HFF-Myc (cell line): ENCODE data around the gene RNF31.

Source experiments
- DNase-seq: peaks from one replicate; pipeline ENCODE4 v3.0.0-alpha.2; 2011; ENCODE audit warnings: low read depth; ENCODE audit errors: extremely low read depth
- H3K4me3 ChIP-seq: replicated peaks from 2 replicates; pipeline ENCODE4 v1.5.1; 2011; ENCODE audit warnings: low read depth, mild to moderate bottlenecking, control low read depth, low read length
- CTCF ChIP-seq: IDR thresholded peaks from 2 replicates; pipeline ENCODE4 v1.5.1; 2012; ENCODE audit warnings: mild to moderate bottlenecking, low read depth, low read length, control low read depth; ENCODE audit errors: missing control alignments

Gene RNF31

DNA sequence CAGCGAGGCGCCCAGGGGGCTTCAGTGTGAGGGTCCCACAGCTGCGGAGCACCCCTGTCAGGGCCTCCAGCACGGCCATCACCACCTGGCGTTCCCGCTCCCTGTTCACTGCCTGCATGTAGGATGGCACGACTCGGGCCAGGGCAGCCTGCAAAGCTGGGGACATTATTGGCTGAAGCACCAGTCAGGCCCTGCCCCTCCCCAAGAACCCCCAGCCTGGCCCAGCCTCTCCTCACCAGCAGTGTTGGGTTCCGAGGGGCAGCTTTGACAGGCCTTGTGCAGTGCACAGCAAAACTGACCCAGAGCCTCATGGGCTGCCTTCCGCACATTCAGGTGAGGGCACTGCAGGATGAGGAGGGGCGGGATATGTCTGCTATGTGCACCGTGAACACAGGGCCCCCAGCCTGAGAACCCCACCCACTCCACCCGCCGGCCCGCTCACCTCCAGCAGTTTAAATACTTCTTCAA lies 35.8 kb downstream of the RNF31 start:
- no peak for DNase-seq
- H3K4me3 ChIP-seq = no peak overlapping the region
- no peak for TF ChIP-seq CTCF

DNA sequence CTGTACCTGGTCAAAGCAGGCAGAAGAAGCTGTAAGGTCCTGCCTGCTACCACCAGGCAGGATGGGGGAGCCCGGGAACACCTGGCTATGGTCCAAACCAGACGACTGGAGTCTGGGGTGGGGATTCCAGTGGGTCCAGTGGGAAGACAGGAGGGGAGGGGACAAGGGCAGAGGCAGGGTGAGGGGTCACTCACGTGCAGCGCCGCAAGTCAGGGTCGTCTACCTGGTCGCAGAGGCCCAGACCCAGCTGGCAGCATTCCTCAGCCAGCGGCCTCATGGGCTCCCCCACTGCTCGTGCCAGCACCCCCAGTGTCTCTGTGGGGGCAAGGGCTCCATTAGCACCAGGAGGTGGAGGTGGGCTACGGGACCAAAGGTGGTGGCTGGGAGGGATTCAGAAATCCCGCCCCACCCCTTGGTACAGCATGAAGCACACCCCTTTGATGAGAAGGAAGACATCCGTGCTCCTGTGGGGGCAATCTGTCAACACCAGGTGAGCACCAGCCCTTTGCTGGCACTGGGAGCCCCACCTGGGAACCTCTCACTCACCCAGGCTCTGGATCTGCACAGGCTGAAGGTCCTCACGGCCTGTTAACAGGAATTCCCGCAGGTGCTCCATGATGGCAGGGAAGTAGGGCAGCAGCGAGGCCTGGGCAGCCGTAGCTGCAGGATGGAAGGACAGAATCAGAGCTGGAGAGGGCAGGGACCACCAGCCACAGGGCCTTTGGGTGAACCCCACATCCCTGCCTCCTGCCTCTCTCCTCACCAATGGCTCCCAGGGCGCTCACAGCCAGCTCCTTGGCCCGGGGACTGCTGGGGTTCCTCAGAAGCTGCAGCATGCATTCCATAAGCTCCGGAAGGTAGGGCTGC lies 37.0 kb downstream of the RNF31 start:
- no peak overlapping the region for H3K4me3 ChIP-seq
- no peak for DNase-seq
- no peak for TF ChIP-seq CTCF

DNA sequence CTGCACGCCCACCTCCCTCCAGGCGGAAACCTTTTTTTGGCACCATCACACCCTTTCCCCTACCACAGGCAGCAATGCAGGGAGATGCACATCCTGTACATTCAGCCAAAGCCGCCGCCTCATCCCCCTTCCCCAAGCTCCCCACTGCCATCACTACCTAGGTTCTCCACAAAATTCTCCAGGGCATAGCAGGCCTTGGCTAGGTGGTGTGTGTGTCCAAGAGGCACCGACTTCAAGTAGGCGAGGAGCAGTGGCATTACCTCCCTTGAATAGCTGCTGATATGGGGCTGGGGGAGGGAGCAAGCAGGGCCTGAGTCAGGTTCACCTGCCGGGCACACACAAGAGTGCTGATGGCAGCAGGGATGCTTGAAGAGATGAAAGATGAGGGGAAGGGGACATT lies 37.7 kb downstream of the RNF31 start:
- no peak for DNase-seq
- no peak for TF ChIP-seq CTCF
- H3K4me3 ChIP-seq = no peak overlapping the region

DNA sequence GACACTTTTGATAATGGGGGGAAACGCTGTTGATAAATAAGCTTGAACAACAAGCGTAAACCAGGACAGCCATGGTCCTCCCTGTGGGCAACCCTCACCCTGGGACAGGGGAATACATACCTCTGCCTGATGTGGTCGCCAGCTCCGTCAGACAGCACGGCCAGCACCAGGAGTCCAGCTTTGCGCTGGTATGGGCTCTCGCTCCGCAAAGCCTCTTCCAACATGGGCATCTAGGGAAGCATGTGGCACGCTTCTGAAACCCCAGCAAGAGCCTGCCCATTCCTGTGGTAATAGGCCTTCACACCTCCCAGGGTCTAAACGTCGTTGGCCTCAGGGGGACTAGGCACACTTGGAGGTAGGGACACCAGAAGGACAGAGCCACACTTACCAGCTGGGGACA lies 38.4 kb downstream of the RNF31 start:
- DNase-seq = no peak
- H3K4me3 ChIP-seq = no peak overlapping the region
- no peak for TF ChIP-seq CTCF

DNA sequence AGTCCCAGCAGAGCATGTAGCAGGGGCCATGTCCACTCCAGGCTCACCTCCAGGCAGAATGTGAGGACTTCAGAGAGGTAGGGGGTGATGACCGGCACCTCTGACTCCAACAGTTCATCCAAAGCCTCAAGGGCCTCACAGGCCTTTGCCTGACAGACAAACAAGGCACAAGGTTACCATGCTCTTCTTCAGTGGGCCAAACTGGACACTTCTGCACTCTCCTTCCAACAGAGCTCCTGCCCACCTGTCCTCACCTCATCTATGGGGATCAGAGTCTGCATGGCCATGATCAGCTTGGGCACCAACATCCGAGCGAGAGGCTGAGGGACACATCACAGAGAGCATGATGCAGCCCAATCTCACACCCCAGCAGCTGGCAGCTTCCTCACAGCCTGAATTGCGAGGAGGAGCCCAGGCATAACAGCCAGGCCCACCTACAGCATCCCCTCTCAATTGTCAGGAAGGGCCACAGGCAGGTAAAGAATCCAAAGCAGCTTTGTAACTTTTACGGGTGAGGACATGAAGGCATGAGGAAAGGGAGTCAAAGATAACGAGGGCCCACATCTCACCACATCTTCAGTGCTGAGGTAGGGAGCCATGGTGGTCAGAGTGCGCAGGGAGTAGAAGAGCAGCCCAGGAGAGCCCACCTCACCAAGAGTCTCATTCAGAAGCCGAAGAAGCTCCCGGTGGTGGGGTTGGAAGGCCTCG lies 39.7 kb downstream of the RNF31 start:
- TF ChIP-seq CTCF = no peak
- no peak for DNase-seq
- H3K4me3 ChIP-seq = peak overlapping the region; percentile 89

- H3K4me3 ChIP-seq = peak overlapping the region; percentile 89
- TF ChIP-seq CTCF = no peak
- no peak for DNase-seq
Measured at GRCh38 chr14:24187539-24187915, 40.2 kb downstream of the RNF31 start.
